Keratinocyte (primary cell): ENCODE data around the gene ZBTB20.

Experiments used
- CTCF ChIP-seq, 3 experiments: IDR thresholded peaks in 1 of 3; conservative IDR thresholded peaks in 1 of 3; optimal IDR thresholded peaks in 1 of 3; 2 replicates in 2 of 3; 3 replicates in 1 of 3; pipeline versions ENCODE3 to v1.5.1; 2011; ENCODE audit warnings: low read length in 3 of 3, mild to moderate bottlenecking in 3 of 3, moderate library complexity in 2 of 3, control low read depth in 1 of 3, inconsistent platforms in 1 of 3; ENCODE audit not compliant: insufficient read depth in 2 of 3; ENCODE audit errors: extremely low read depth in 1 of 3
- EZH2 ChIP-seq: IDR thresholded peaks from one replicate; pipeline ENCODE4 v1.6.1; 2012; ENCODE audit warnings: inconsistent platforms, mild to moderate bottlenecking, low read length, moderate library complexity

GRCh38 chr3:114417675-114418074 lies 729.4 kb downstream of the ZBTB20 start:
- TF ChIP-seq CTCF (optimal IDR thresholded peaks at IDR 0.05 in 1 of 3, IDR thresholded peaks at IDR 0.05 in 1 of 3, conservative IDR thresholded peaks at IDR 0.05 in 1 of 3; ENCODE audit: extremely low read depth in 1 of 3, insufficient read depth in 2 of 3, low read length in 3 of 3) (no peak), EZH2 (no peak)
